HL-60/S4 treated with phorbol 12-myristate 13-acetate at 8.2 ng/mL for 4 days and 3 days (cell line): ENCODE measurements around the gene SYT1.

Experiments
- in situ Hi-C: fragments of 300-500 bp; cut with MboI; formaldehyde crosslinking; loops from 2 replicates; pipeline ENCODE4 v1.15.0; 2022; ENCODE audit warnings: low sequenced_read_pairs

Gene SYT1

DNA sequence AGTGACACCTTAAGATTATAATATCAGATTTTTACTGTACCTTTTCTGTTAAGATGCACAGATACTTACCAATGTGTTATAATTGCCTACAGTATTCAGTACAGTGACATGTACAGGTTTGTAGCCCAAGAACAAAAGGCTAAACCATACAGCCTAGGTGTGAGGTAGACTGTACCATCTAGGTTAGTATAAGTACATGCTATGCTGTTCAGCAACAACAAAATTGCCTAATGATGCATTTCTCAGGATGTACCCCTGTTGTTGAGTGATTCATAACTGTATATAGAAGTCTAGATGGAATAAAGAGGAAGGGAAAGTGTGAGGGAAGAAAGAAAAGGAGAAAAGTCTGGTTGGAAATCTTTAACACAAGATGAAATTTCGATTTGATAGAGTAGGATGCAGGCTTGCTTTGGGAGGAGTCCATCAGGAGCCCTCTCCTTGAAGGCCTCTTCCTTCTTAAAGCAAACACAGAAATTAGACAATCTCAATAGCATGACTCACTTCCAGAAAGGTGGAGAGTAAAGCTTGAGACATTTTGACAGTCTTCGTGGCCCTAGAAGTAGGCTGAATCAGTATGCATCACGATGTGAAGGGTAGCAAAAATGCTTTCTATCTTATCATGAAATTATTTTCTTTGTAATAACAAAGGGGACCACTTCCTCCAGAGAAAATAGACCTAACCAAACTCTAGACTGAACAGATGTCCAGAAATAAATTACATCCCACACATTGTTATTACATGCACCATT lies 191.5 kb downstream of the SYT1 start:
- in situ Hi-C loops: no loop called here

DNA sequence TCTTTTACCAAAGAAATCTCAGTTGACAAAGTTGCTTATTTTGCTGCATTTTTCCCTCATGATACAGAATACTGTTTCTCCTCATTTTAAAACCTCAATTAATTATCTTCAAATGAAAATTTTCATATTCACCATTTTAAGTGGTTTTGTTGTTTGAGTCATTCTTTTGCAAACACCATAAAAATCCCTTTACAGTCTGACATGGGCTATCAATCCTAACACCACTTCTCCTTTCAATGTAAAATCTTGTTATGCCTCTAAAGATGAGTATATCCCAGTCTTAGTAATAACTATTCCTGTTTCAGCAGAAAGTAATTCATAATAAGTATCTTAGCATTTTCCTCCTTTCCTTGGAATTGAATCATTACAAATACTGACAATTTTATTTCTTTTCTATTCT lies 192.2 kb downstream of the SYT1 start:
- in situ Hi-C loops: no loop called here

- in situ Hi-C loops: no loop called here
Measured at GRCh38 chr12:79057540-79057939, 193.0 kb downstream of the SYT1 start.

GRCh38 chr12:79058342-79058741 lies 193.8 kb downstream of the SYT1 start:
- in situ Hi-C loops: no loop called here

DNA sequence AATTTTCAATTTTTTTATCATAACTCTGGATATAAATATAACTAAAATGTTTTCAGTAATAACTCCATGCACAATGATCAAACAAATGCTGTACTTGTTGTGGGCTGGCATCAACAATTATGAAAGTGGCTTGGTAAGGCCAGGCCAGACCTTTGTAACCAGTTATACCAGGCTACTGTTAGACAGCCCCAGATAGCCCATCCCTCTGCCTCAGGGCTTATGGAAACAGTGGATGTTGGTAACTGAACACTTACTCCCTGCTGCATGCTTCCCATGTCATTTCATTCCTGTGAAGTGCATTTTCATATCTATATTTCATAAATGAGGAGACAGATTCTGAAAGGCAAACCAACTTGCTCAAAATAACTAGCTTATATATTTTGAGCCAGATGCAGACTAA lies 195.0 kb downstream of the SYT1 start:
- in situ Hi-C loops: no loop called here

DNA sequence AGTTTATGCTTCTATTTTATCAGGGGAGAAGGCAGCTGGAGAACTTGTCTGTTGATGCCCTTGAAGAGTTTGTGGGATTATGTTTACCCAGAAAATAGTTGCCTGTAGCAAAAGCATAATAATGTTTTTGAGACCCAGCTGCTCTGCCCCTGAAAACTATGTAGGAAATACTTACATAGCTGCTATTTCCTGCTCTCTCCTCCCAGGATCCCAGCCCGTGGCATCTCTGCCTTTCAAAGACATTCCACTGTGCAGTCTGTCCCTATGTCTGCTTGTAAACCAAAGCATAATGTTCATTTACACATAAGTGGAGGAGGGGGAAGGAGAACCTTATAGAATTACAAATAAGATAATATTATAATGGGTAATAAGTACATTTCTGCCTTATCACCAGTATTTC lies 198.7 kb downstream of the SYT1 start:
- in situ Hi-C loops: no loop called here

DNA sequence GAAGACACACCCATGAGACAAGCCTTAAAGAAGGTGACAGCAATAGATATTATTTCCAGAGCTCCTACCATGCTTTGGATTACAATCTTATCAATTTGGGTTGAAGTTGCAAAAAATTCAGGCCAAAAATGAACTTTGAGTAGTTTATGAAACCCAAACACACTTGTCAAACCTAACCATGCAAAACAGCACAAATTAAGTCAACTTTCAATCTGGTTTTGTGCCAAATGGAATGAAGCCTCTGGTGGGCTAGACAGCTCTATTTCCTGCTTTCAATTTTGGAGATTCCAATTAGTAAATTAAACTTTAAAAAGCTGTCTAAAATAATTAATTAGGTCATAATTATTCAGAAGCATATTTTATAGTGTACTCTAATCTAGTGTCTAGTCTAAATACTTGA lies 203.4 kb downstream of the SYT1 start:
- in situ Hi-C loops: no loop called here

- in situ Hi-C loops: no loop called here
Measured at GRCh38 chr12:79069009-79069408, 204.4 kb downstream of the SYT1 start.

GRCh38 chr12:79071498-79071897 lies 206.9 kb downstream of the SYT1 start:
- in situ Hi-C loops: no loop called here

- in situ Hi-C loops: no loop called here
Measured at GRCh38 chr12:79073506-79073905, 208.9 kb downstream of the SYT1 start.

- in situ Hi-C loops: no loop called here
Measured at GRCh38 chr12:79082595-79082994, 218.0 kb downstream of the SYT1 start.

- in situ Hi-C loops: no loop called here
Measured at GRCh38 chr12:79083181-79083580, 218.6 kb downstream of the SYT1 start.

- in situ Hi-C loops: no loop called here
Measured at GRCh38 chr12:79085106-79085682, 220.6 kb downstream of the SYT1 start.

DNA sequence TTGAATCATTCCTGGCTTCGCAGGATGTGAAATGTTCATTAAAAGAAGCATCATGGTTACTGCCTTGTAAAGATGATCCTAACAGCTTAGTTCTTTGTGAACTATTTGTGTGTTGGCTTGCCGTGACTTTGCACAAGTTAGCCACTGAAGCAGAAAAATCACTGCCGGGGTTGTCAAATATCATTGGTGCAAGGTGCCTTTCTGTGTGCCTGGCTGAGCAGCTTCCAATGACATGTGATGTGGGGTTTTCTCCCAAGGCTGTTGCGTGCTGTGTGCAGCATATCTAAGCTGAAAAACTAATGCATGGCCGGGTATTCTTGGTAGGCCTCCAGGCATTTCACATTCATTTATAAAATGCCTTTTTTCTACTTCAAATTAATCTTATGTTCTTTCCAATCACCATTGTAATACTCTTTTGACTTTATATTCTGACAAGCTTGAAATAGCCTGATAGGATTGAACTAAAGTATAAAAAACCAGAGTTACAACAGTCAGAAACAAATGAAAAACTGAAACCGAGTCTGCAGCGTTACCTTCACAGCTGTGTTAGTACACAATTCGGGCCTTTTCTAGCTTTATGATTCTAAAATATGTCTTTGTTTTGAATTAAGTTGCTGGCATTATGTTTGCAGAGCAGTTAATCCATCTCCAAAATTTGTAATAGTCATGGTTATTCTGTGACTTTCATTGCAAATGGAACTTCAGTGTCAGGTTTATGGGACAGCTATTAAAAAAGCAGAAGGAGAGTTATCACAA lies 222.1 kb downstream of the SYT1 start:
- in situ Hi-C loops: no loop called here

DNA sequence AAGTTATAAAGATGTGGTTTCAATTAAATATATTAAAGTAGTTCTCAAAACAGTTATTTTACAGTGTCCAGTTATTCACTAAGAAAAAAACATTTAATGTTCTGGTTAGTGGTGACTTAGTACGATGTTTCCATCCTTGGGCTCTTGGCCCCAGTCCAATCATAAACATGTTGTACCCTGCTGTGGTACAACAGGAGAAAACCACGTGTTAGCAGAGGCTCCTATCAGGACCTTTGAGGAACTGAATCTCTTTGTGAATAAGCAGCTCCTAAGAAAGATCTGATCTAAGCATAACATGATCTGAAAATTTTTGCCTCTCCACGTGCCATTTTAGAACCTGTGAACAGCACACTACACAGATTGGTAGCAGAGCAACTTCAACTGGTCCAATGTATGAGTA lies 234.0 kb downstream of the SYT1 start:
- in situ Hi-C loops: no loop called here

DNA sequence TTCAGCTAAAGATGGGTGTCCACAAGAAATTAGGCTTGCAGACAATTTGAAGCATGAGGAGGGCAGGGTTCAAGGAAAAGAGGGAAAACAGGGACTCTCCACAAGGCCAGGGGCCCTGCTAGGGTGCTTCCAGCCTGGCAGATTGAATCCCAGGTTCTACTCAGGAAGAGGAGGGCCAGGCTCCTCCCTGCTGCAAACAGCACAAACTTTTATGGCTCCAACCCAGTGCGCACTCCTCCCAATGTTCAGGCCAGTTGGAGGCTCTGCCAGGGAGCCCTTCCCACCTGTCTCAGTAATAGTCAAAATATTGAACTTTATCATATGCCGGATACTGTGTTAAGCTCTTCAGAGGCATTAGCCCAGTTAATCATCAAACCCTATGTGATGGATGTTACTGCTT lies 244.4 kb downstream of the SYT1 start:
- in situ Hi-C loops: no loop called here

DNA sequence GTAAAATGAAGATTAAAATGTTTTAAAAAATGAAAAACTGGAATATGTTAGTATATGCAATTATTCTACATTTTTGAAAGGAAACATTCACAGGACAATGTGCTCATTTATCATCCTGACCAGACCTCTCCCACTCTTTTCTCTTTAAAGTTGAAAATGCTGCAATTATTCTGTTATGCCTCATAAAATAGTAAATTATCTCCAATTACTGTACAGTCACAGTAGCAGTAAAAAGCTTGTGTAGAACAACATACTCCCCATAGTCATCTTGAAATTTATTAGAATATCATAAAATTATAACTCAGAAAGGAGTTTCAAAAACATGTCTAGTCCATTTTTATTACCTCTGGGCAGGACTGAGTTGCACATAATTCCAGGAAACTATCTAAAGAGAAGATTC lies 250.3 kb downstream of the SYT1 start:
- in situ Hi-C loops: no loop called here

DNA sequence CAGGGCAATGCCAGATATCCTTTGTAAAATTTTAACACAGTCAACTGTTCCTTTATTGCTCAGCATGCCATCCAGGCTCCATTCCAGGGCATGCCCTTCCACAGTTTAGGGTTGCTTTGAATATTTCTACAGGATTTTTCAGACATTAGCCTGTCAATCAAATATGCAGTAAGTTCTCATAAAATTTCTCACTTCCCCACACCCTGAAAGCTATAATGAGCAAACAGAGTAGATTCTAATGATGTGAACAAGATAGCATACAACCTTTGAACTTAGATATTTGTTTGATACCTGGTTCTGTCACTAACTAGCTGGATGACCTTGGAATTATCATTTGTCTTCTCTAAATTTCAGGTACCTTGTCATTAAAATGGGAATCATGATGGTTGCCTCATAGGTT lies 251.2 kb downstream of the SYT1 start:
- in situ Hi-C loops: no loop called here

DNA sequence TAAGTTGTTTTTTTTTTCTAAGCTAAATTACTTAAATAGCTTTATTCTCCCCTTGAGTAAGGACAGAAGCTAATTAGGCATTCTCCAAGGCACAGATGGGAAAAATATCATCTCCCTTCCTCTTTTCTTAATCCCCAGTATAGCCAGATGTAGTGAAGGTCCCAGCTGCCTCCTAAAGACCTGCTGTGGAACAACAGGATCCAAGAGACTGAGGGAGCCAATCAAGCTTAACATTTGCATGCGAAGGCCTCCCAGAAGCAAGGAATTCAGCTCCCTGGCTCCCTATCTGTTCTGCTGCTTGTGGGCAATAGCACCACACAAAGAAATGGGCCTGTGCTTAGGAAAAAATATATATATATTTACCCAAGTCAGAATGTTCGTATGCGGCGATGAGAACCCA lies 255.2 kb downstream of the SYT1 start:
- in situ Hi-C loops: no loop called here

DNA sequence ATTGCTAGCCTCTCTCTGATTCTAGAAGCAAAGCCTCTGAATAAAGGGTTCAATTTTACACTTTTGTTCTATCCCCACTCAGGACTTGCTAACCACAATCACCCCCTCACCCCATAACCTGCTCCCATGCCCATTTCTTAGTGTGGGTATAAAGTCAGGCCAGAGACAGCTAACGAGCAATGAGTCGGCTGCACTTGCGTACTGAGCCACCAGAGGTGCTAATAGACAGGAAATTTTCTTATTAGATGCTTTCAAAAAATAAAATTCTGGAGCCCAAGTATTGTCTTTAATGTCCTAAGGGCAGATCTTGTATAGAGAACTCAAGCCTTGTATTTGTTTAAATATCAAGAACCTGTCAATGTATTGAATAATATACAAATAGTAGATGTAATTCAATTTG lies 256.9 kb downstream of the SYT1 start:
- in situ Hi-C loops: no loop called here

DNA sequence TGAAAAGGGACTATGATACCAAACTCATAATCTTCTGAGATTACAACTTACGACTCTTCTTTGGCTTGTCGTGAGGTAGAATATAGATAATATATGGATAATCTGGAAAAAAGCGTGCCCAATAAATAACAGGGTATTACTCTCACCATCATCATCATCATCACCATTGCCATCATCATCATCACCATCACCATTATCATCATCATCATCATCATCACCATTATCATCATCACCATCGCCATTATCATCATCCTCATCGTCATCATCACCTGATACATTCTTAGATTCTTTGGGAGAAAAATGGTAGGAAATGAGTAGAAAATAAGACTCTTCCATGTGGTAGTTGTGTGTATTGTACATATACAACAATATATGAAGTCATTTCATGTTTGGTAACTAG lies 259.8 kb downstream of the SYT1 start:
- in situ Hi-C loops: no loop called here

GRCh38 chr12:79125358-79125757 lies 260.8 kb downstream of the SYT1 start:
- in situ Hi-C loops: no loop called here
